GM20000 (cell line): ENCODE measurements around the gene C2CD4A.

Experiments used
- DNase-seq: peaks from one replicate; pipeline ENCODE4 v3.0.0; 2012; ENCODE audit warnings: low spot score
- CTCF ChIP-seq: IDR thresholded peaks from 2 replicates; pipeline ENCODE4 v1.5.1; 2012; ENCODE audit warnings: mild to moderate bottlenecking, control low read depth; ENCODE audit errors: extremely low read depth, missing control alignments

Gene C2CD4A

GRCh38 chr15:62066663-62067447 lies at the start of gene C2CD4A:
Gene C2CD4A, plus strand, starts transcription at chr15:62066977. Its CDS starts 637 bp downstream, at chr15:62067614.
- TF ChIP-seq CTCF = no peak
- peak; percentile 47 for DNase-seq

GRCh38 chr15:62020576-62021160 lies 46.1 kb upstream of the C2CD4A start:
- no peak for DNase-seq
- TF ChIP-seq CTCF = no peak

GRCh38 chr15:62021991-62022600 lies 44.7 kb upstream of the C2CD4A start:
- no peak for TF ChIP-seq CTCF
- no peak for DNase-seq

GRCh38 chr15:62026487-62027262 lies 40.1 kb upstream of the C2CD4A start:
- peak; percentile 10 for DNase-seq
- TF ChIP-seq CTCF = no peak

- no peak for DNase-seq
These were observed 39.6 kb upstream of the C2CD4A start for GRCh38 chr15:62027263-62027565.

GRCh38 chr15:62027916-62028315 lies 38.9 kb upstream of the C2CD4A start:
- no peak for DNase-seq
- no peak for TF ChIP-seq CTCF

More at GRCh38 chr15:62027263-62027565, 39.6 kb upstream of the C2CD4A start:
- no peak for TF ChIP-seq CTCF

- no peak for TF ChIP-seq CTCF
- DNase-seq = no peak
These were observed 31.4 kb upstream of the C2CD4A start for GRCh38 chr15:62035256-62035924.
